ENCODE results near the gene TSPAN9. TPM values are rescaled to one million over a fixed set of nuclear protein-coding genes. Genes with fewer than 3 reads are reported as not detected.

Gene TSPAN9
- total RNA-seq, 3 donors from 2014 or later (not counting 1 experiment from before 2014, with no cell fraction given) = 0.86 to 1.6 (median 1.1) TPM

- Histone ChIP-seq H3K4me1 (ENCODE audit: control insufficient read depth, insufficient read depth, low read length) (no peaks in the 10 kb centered on the region), H3K4me3 (ENCODE audit: low read length) (no peak overlapping the region), H3K9me3 (ENCODE audit: control insufficient read depth, insufficient read depth, low read length) (no peaks in the 10 kb centered on the region), H3K36me3 (ENCODE audit: control insufficient read depth, insufficient read depth, low read length) (no peaks in the 10 kb centered on the region), H3K27me3 (ENCODE audit: control insufficient read depth, insufficient read depth, low read length) (no peaks in the 10 kb centered on the region), H3K27ac (ENCODE audit: low read length) (no peak overlapping the region)
- DNase-seq (no peak), ATAC-seq (no peak)
- no peak overlapping the region for H3K27ac Mint-ChIP-seq
- intact Hi-C loops (cut with micrococcal nuclease) = no loop called here
- no peaks in the 10 kb centered on the region for H3K9me3 Mint-ChIP-seq
- no peaks in the 10 kb centered on the region for H3K4me1 Mint-ChIP-seq
- H3K36me3 Mint-ChIP-seq = no peaks in the 10 kb centered on the region
- H3K4me3 Mint-ChIP-seq = no peak overlapping the region
- TF ChIP-seq CTCF (IDR thresholded peaks at IDR 0.05) = no peak
- 82% methylated on average over 9 of the region's 11 CpGs for WGBS (ENCODE audit: insufficient coverage)
- peaks cover 8 to 12% of the 10 kb centered on the region in 2 donors for H3K27me3 Mint-ChIP-seq (ENCODE audit: low read depth in 2 of 2)
Observed at GRCh38 chr12:3261782-3262359, 184.7 kb downstream of the TSPAN9 start.

GRCh38 chr12:3262470-3262869 lies 185.3 kb downstream of the TSPAN9 start:
- no peaks in the 10 kb centered on the region for H3K9me3 Mint-ChIP-seq
- Histone ChIP-seq H3K4me3 (ENCODE audit: low read length) (no peak overlapping the region), H3K27me3 (ENCODE audit: control insufficient read depth, insufficient read depth, low read length) (no peaks in the 10 kb centered on the region), H3K27ac (ENCODE audit: low read length) (no peak overlapping the region), H3K4me1 (ENCODE audit: control insufficient read depth, insufficient read depth, low read length) (no peaks in the 10 kb centered on the region), H3K9me3 (ENCODE audit: control insufficient read depth, insufficient read depth, low read length) (no peaks in the 10 kb centered on the region), H3K36me3 (ENCODE audit: control insufficient read depth, insufficient read depth, low read length) (no peaks in the 10 kb centered on the region)
- WGBS (ENCODE audit: insufficient coverage) = 81% methylated on average over 8 of the region's 10 CpGs
- H3K4me1 Mint-ChIP-seq = no peaks in the 10 kb centered on the region
- no peak for TF ChIP-seq CTCF (IDR thresholded peaks at IDR 0.05)
- intact Hi-C loops (cut with micrococcal nuclease) = no loop called here
- no peak overlapping the region for H3K4me3 Mint-ChIP-seq
- no peak for DNase-seq
- no peaks in the 10 kb centered on the region for H3K36me3 Mint-ChIP-seq
- no peak for ATAC-seq
- H3K27me3 Mint-ChIP-seq (ENCODE audit: low read depth in 2 of 2) = peaks cover 8 to 12% of the 10 kb centered on the region in 2 donors
- H3K27ac Mint-ChIP-seq = no peak overlapping the region

GRCh38 chr12:3263282-3263681 lies 186.1 kb downstream of the TSPAN9 start:
- no peak for DNase-seq
- H3K4me1 Mint-ChIP-seq = no peaks in the 10 kb centered on the region
- TF ChIP-seq CTCF (IDR thresholded peaks at IDR 0.05) = no peak
- H3K27me3 Mint-ChIP-seq (ENCODE audit: low read depth in 2 of 2) = peaks cover 8 to 12% of the 10 kb centered on the region in 2 donors
- intact Hi-C loops (cut with micrococcal nuclease) = no loop called here
- H3K36me3 Mint-ChIP-seq = no peaks in the 10 kb centered on the region
- Histone ChIP-seq H3K9me3 (ENCODE audit: control insufficient read depth, insufficient read depth, low read length) (no peaks in the 10 kb centered on the region), H3K27ac (ENCODE audit: low read length) (no peak overlapping the region), H3K27me3 (ENCODE audit: control insufficient read depth, insufficient read depth, low read length) (no peaks in the 10 kb centered on the region), H3K36me3 (ENCODE audit: control insufficient read depth, insufficient read depth, low read length) (no peaks in the 10 kb centered on the region), H3K4me3 (ENCODE audit: low read length) (no peak overlapping the region), H3K4me1 (ENCODE audit: control insufficient read depth, insufficient read depth, low read length) (no peaks in the 10 kb centered on the region)
- no peak overlapping the region for H3K4me3 Mint-ChIP-seq
- no peak for ATAC-seq
- no peaks in the 10 kb centered on the region for H3K9me3 Mint-ChIP-seq
- no peak overlapping the region for H3K27ac Mint-ChIP-seq
- 93% methylated on average over 13 of the region's 13 CpGs for WGBS (ENCODE audit: insufficient coverage)

Measured in natural killer cell (primary cell).